ENCODE data around the gene CEACAM21. TPM values are rescaled to one million over a fixed set of nuclear protein-coding genes. Genes with fewer than 3 reads are reported as not detected.

CEACAM21 gene
- total RNA-seq, 2 donors from 2014 or later: 0.52 TPM; not detected in 1

DNA sequence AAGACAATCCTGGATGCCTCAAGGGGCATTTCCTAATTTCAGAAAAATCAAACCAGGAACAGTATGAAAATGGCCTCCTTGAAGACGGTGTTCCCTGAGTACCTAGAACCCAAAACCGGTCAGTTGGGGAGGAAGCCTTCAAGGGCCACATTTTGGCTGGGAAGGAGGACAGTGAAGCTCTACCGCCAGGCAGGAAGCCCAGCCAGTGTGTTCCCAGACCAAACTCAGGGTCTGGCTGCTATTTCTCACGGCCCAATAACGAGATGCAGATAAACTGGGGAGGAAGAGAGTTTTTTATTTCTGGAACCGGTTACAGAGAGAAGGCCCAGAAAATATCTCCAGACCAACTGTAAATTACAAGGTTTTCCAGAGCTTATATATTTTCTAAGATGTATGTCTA lies 24.3 kb upstream of the CEACAM21 start:
- intact Hi-C loops (cut with DNase I): no loop called here
- 39 to 44% methylated on average over 6 of the region's 6 CpGs for WGBS, 2 donors
- ATAC-seq (no peak), DNase-seq (no peak)
- Histone ChIP-seq H3K36me3 (replicated peaks in 1 of 2; ENCODE audit: insufficient read depth in 1 of 2, low read depth in 2 of 2) (no peaks in the 10 kb centered on the region), H3K9me3 (no peaks in the 10 kb centered on the region), H3K27me3 (peaks cover 0 to 4% of the 10 kb centered on the region in 2 donors), H3K4me3 (no peak overlapping the region), H3K4me1 (no peaks in the 10 kb centered on the region), H3K27ac (no peak overlapping the region)
- TF ChIP-seq, protein P1, sequence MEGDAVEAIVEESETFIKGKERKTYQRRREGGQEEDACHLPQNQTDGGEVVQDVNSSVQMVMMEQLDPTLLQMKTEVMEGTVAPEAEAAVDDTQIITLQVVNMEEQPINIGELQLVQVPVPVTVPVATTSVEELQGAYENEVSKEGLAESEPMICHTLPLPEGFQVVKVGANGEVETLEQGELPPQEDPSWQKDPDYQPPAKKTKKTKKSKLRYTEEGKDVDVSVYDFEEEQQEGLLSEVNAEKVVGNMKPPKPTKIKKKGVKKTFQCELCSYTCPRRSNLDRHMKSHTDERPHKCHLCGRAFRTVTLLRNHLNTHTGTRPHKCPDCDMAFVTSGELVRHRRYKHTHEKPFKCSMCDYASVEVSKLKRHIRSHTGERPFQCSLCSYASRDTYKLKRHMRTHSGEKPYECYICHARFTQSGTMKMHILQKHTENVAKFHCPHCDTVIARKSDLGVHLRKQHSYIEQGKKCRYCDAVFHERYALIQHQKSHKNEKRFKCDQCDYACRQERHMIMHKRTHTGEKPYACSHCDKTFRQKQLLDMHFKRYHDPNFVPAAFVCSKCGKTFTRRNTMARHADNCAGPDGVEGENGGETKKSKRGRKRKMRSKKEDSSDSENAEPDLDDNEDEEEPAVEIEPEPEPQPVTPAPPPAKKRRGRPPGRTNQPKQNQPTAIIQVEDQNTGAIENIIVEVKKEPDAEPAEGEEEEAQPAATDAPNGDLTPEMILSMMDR (IDR thresholded peaks at IDR 0.05): no peak
- no peak for TF ChIP-seq POLR2A (IDR thresholded peaks at IDR 0.05)

DNA sequence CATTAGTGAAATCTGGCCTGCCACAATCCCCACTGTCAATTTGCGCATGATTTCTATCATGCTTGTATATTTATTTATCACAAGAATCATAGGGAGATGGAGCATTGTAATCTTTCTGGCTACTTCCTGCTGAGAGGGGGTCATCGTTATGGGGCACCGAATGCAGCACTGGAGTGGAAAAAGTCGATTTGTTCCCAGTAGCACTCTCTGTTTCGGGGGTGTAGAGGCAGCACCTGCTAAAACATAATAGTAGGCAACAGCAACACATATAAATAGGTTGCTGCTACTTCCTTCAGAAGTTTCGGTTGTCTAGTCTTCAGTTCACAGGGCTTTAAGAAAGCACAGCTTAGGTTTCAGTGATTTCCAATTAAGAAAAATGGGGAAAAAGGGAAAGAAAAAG lies 23.4 kb upstream of the CEACAM21 start:
- Histone ChIP-seq H3K9me3 (no peaks in the 10 kb centered on the region), H3K27ac (no peak overlapping the region), H3K27me3 (peaks cover 0 to 4% of the 10 kb centered on the region in 2 donors), H3K36me3 (replicated peaks in 1 of 2; ENCODE audit: insufficient read depth in 1 of 2, low read depth in 2 of 2) (no peaks in the 10 kb centered on the region), H3K4me1 (no peaks in the 10 kb centered on the region), H3K4me3 (no peak overlapping the region)
- TF ChIP-seq, protein P1 (IDR thresholded peaks at IDR 0.05): no peak
- TF ChIP-seq POLR2A (IDR thresholded peaks at IDR 0.05): no peak
- DNase-seq (no peak), ATAC-seq (no peak)
- intact Hi-C loops (cut with DNase I): no loop called here
- 65 to 71% methylated on average over 6 of the region's 6 CpGs for WGBS, 2 donors

DNA sequence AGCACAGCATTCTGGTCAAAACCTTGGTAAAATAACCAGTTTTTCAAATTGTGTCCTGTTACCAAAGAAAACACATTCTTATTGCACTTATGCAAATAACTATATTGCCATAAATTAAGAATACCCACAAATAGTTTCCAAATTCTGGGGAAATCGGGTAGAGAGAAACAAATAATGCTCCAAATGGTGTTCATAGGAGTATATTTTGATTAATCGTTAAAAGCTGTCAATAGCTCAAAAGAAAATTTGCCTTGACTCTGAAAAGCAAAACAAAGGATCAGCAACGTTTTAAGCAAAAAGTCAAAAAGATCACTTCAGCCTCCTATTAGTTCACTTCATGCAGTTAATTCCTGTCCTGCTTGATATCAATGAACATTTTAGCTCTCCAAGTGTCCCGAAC lies 22.2 kb upstream of the CEACAM21 start:
- DNase-seq (no peak), ATAC-seq (no peak)
- Histone ChIP-seq H3K36me3 (replicated peaks in 1 of 2; ENCODE audit: insufficient read depth in 1 of 2, low read depth in 2 of 2) (no peaks in the 10 kb centered on the region), H3K27me3 (peaks cover 0 to 4% of the 10 kb centered on the region in 2 donors), H3K27ac (no peak overlapping the region), H3K4me3 (no peak overlapping the region), H3K9me3 (no peaks in the 10 kb centered on the region), H3K4me1 (no peaks in the 10 kb centered on the region)
- 74 to 79% methylated on average over 4 of the region's 4 CpGs for WGBS, 2 donors
- TF ChIP-seq, protein P1 (IDR thresholded peaks at IDR 0.05): no peak
- no peak for TF ChIP-seq POLR2A (IDR thresholded peaks at IDR 0.05)
- intact Hi-C loops (cut with DNase I): no loop called here

DNA sequence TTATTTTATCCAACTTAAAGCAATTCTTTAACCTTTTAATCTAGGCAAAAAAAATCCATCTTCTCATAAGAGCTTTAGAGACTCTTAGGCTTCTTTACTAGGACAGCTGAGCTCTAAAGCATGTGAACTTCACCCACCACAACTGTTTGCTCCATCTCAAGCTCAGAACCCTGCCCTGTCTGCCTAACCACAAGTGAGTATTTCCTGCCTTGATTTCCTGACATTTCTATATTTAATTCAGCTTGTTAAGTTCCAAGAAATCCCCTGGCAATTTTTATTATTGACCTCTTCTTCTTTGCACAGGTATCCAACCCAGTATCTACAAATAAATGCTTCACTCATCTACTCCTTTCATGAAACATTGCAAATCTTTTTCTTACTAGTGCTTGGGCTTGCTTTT lies 21.1 kb upstream of the CEACAM21 start:
- ATAC-seq: no peak
- H3K36me3 ChIP-seq (replicated peaks in 1 of 2; ENCODE audit: insufficient read depth in 1 of 2, low read depth in 2 of 2): no peaks in the 10 kb centered on the region
- DNase-seq: no peak
- H3K27me3 ChIP-seq: peaks cover 0 to 4% of the 10 kb centered on the region in 2 donors
- H3K4me3 ChIP-seq: no peak overlapping the region
- no peaks in the 10 kb centered on the region for H3K4me1 ChIP-seq
- H3K27ac ChIP-seq: no peak overlapping the region
- intact Hi-C loops (cut with DNase I): no loop called here
- no peak for TF ChIP-seq POLR2A (IDR thresholded peaks at IDR 0.05)
- TF ChIP-seq, protein P1 (IDR thresholded peaks at IDR 0.05): no peak
- H3K9me3 ChIP-seq: no peaks in the 10 kb centered on the region

DNA sequence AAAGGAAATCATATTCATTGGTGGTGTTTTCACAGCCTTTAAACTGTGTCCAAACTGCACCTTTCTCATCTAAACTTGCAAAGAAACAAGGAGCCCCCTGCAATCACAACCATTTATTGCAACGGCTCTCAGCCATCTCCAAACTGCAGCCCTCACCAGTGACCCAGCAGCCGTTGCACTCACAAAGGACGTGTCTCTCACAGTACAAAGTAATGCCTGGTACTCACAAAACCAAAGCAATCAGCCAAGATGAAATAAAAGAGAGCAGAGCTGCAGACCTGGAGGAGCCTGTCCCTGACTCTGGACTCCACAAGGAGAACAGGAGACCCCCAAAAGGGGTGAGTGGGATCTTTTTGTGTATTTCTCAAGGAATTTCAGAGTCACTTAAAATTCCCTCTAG lies 20.2 kb upstream of the CEACAM21 start:
- Histone ChIP-seq H3K4me3 (no peak overlapping the region), H3K9me3 (no peaks in the 10 kb centered on the region), H3K27me3 (no peaks in the 10 kb centered on the region), H3K27ac (no peak overlapping the region), H3K36me3 (replicated peaks in 1 of 2; ENCODE audit: insufficient read depth in 1 of 2, low read depth in 2 of 2) (no peaks in the 10 kb centered on the region), H3K4me1 (no peaks in the 10 kb centered on the region)
- intact Hi-C loops (cut with DNase I): no loop called here
- WGBS, 2 donors: 21 to 25% methylated on average over 3 of the region's 3 CpGs
- TF ChIP-seq, protein P1 (IDR thresholded peaks at IDR 0.05): no peak
- no peak for TF ChIP-seq POLR2A (IDR thresholded peaks at IDR 0.05)
- ATAC-seq: no peak
- no peak for DNase-seq
